ENCODE measurements around the gene PHOSPHO2.
A peak's percentile ranks its signal among the peaks of the same experiment; 100 is the strongest.
"Not testable (repeated sequence)": the region's sequence is repeated elsewhere in the genome, so short reads cannot be mapped to it uniquely, and the experiment has no call there.

Gene PHOSPHO2

DNA sequence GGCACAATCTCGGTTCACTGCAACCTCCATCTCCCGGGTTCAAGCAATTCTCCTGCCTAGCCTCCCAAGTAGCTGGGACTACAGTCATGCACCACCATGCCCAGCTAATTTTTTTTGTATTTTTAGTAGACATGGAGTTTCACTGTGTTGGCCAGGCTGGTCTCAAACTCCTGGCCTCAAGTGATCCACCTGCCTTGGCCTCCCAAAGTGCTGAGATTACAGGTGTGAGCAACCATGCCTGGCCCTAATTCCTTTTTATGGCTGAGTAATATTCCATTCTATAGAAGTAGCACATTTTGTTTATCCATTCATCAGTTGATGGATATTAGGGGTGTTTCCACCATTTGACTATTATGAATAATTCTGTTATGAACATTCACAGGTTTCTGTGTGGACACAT lies 9.6 kb upstream of the PHOSPHO2 start:
- not testable (repeated sequence) for DNase-seq

DNA sequence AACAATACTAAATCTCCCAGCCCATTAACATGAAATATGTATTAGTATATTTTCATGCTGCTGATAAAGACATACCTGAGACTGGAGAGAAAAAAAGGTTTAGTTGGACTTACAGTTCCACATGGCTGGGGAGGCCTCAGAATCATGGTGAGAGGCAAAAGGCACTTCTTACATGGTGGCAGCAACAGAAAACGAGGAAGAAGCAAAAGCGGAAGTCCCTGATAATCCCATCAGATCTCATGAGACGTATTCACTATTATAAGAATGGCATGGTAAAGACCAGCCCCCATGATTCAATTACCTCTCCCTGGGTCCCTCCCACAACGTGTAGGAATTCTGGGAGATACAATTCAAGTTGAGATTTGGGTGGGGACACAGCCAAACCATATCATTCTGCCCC lies 7.4 kb upstream of the PHOSPHO2 start:
- DNase-seq: not testable (repeated sequence)

DNA sequence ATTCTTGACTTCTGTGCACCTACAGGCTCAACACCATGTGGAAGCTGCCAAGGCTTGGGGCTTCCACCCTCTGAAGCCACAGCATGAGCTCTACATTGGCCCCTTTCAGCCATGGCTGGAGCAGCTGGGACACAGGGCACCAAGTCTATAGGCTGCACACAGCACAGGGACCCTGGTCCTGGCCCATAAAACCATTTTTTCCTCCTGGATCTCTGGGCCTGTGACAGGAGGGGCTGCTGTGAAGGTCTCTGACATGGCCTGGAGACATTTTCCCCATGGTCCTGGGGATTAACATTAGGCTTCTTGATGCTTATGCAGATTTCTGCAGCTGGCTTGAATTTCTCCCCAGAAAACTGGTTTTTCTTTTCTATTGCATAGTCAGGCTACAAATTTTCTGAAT lies 6.3 kb upstream of the PHOSPHO2 start:
- DNase-seq: not testable (repeated sequence)

DNA sequence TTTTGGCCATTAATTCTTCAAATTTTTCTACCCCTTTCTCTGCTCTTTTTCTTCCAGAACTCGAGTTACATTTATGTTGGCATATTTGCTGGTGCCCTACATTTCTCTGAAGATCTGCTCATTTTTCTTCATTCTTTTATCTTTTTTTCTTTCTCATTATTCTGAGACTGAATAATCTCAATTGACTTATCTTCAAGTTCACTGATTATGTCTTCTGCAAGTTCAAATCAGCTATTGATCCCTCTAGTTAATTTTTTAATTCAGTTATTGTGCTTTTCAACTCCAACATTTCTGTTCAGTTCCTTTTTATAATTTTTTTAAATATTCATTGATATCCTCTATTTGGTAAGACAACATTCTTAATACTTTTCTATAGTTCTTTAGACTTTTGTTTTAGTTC lies 3.3 kb upstream of the PHOSPHO2 start:
- DNase-seq: no peak

DNA sequence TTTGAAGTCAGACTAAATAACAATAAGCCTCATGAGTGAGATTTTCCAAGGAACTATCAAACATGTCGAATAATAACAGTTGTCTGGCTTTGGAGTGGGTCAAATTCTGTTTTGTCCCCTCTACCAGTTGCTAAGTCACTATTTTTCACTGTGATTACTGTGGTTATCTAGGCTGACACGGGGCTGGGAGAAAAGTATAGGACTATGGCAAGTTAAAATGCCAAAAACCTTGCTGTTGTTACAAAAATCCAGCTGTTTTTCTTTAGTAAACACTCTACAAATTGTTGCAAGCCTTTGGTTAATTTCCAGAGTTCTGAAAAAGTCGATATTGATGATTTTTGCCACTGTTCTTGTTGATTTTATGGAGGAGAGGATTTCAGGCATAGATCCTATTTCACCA lies 1.6 kb upstream of the PHOSPHO2 start:
- no peak for DNase-seq

DNA sequence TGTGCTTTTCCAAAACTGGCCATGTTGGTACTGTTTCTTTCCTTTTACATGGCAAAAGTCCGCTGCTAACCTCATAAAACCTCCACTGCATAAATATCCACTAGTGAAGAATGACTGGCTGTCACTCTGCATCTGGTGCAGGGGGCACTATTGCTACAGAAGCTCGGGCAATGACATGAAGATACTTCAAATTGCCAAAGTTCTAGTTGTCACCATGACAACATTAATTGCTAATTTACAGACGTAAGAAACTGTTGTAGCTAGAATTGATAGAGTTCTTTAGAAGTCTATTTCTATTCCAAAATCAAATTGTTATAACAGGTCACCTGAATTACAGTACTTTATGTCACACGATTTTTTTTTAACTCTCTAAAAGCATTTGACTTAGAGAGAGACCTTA lies 909 bp upstream of the PHOSPHO2 start:
- peak; percentile 35 to 40 for DNase-seq

DNA sequence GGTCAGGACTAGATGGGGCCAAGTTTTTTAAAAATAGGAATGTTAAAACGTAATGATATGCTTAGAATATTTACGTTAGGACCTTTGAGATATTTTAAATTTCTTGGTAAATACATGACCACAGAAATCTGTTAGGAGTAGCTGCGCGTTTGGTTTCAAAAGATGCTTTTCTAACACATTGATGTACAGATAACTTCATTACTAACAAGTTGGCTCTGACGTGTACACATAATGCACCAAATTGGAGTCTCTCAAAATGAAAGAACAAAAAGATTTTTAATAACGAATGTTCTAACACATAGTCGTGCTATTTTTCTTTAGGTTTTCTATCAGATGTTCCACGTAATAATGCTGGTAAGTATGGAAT lies 608 bp downstream of the PHOSPHO2 start:
- DNase-seq: no peak

DNA sequence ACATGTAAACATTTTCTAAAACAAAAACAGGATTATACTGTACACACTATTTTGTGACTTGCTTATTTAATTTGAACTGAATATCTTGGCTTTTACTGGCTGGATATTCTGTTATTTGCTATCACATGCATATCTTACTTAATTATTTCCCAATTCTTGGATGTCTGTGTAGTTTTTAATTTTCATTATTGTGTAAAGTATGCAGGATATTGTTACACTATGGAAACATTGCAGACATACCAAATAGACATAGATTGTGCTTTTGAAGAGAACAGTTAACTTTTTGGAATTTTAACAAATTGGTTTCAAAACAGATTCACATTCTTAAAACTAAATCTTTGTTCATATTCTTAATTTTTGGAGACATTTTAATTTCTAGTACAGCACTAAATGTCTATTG lies 2.1 kb downstream of the PHOSPHO2 start:
- DNase-seq: peak; percentile 29

DNA sequence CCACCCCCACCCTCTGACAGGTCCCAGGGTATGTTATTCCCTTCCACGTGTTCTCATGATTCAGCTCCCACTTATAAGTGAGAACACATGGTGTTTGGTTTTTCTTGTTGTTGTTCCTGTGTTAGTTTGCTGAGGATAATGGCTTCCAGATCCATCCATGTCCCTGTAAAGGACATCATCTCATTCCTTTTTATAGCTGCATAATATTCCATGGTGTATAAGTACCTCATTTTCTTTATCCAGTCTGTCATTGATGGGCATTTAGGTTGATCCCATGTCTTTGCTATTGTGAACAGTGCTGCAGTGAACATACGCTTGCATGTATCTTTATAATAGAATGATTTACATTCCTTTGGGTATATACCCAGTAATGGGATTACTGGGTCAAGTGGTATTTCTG lies 4.9 kb downstream of the PHOSPHO2 start:
- not testable (repeated sequence) for DNase-seq

DNA sequence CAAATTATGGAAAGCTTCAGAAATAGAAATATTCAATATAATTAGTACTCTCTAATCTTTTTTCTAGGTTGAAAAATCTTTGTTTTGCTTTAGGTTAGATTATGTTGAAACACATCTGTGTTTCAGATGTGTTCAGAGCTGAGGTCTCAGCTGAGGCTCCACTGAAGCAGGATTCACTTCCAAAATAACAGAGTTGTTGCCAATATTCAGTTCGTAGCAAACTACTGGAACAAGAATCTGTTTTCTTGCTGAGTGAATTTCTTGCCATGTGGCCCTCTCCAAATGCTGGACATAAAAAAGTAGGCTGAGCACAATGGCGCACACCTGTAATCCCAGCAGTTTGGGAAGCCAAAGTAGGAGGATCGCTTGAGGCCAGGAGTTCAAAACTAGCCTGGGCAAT lies 8.7 kb downstream of the PHOSPHO2 start:
- no peak for DNase-seq

DNA sequence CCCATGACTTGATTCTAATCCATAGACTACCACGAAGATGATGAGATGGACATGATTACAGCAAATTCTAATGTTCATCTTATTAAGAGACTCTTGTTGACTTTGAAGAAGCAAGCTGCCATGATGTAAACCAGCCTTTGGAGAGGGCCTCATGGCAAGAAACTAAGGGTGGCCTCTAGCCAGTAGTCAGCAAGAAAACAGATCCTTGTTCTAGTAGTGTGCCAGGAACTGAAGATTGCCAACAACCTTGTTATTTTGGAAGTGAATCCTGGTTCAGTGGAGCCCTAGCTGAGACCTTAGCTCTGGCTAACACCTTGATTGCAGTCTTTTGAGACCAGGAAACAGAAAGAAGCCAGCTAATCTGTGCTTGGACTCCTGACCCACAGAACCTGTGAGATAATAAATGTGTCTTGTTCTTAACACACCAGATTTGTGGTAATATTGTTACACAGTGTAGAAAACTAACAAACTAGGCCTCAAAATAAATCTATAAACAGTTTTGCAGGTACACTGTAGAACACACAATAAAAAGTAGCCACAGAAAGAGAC lies 10.0 kb downstream of the PHOSPHO2 start:
- DNase-seq: no peak

DNA sequence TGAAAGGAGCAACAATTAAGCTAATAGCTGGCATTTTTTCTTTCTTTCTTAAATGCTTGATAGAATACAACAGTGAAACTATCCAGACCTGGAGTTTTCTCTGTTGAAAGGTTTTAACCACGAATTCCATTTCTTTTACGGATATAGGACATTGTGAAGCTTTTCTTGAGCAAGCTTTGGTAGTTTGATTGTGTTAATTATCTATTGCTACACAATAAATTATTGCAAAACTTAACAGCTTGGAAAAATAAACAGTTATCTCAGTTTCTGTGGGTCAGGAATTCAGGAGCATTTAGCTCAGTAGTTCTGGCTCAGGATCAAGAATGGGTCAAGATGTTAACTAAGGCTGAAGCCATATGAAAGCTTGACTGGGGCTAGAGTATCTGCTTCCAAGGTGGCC lies 11.7 kb downstream of the PHOSPHO2 start:
- DNase-seq: no peak

DNA sequence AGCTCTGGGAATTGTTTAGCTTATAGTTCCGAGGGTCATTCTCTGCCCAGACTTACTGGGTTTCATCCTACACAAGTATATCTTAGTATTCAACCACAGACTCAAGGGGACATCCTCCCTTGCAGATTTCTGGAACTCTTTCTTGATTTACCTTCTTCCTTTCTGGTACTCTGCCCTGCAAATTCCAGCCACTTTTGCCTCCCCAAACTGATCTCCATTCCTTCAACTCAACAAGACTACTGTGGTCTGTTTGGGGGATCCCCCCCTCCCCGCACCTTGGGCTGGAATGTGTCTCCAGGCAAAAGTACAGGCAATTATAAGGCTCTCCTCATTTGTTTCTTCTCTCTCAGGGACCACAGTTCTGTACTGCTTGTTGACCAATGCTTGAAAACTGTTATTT lies 13.4 kb downstream of the PHOSPHO2 start:
- no peak for DNase-seq

DNA sequence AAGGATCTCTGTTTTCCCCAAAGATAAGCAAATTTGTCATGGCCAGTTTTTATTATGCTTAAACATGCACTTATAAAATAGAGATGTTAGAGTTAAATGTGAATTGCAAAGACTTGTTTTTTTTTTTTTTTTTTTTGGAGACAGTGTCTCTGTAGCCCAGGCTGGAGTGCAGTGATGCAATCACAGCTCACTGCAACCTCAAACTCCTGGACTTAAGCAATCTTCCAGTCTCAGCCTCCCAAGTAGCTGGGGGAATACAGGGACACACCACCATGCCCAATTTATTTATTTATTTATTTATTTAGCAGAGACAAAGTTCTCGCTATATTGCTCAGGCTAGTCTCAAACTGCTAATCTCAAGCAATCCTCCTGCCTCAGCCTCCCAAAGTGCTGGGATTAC lies 15.1 kb downstream of the PHOSPHO2 start:
- no peak for DNase-seq

DNA sequence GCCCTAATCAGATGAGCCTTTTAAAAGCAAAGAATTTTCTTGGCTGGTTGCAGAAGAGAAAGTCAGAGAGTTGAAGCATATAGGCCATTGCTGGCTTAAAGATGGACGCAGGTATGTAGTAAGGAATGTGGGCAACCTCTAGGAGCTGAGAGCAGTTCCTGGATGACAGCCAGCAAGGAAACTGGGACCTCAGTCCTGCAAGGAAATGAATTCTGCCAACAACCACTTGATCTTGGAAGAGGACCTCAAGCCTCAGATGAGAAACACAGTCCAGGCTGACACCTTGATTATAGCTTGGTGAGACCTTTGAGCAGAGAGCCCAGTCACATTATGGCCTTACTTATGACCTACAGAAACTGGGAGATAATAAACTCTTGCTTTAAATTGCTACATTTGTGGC lies 15.7 kb downstream of the PHOSPHO2 start:
- DNase-seq: no peak

DNA sequence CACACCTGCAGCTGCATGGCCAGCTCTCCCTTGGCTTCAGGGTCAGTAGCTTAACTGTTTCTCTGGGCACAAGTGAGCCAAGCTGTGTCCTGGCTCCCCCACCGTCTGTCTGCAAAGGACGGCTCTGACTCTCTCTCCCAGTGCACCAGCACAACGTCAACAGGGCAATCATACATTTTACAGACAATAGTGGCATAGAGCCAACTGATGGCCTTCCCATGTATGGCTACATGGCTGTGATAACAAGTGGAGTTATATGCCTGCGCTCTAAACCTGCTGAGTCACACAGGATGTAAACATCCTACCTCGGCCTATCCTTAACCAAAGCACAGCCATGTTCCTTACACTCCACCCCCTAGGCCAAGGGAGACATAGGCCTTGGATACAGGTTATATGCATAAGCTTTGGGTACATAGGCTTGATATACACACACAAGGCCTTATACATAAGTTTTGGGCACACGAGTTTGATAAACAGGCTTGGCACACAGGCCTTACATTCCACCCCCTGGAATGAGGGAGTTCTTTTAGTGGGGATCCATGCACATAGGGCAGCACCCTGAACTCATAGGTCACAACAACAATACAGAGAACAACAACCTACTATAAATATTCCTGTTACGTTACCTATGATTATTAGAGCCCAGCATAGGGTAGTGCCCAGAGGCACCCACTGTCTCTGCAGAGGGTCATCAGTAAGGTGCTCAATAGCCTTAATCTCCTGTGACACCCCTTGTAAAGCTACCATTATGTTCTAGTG lies 17.7 kb downstream of the PHOSPHO2 start:
- no peak for DNase-seq

DNA sequence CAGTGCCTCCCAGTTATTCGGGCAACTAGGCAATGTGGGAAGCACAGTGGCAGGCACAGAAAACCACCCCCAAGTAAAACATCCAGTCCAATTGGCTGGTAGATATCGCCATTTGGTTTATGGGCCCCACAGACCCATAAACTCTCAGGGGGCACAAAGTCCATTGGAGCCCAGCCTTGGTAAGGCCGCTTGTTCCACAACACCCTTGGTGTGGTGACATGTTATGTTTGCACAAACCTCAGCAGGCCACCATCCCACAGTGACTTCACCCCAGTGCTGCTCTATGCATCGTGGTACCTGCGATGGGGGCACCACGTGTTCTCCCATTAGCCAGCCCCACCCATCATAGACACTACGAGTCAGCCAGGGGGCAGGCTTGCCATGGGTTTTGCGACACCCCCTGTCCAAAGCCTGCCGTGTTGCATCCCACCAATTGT lies 18.5 kb downstream of the PHOSPHO2 start:
- DNase-seq: no peak

DNA sequence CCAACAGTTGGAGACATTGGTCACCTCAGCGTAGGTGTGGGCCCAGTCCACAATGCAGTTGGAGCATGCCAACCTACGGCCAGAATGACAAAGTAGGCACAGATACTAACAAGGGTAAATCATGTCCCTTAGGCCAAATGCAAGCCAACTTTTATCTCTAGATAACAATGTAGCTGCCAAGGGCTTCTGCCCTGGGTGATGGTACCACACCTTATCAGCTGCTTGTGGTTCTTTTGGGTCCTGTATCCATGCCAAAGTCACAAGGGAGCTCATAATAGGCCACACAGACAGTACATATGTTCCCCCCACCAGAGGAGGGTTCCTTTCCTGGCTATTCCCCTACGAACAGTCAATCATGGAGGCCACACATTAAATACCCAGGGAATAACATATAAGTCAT lies 19.1 kb downstream of the PHOSPHO2 start:
- DNase-seq: no peak

DNA sequence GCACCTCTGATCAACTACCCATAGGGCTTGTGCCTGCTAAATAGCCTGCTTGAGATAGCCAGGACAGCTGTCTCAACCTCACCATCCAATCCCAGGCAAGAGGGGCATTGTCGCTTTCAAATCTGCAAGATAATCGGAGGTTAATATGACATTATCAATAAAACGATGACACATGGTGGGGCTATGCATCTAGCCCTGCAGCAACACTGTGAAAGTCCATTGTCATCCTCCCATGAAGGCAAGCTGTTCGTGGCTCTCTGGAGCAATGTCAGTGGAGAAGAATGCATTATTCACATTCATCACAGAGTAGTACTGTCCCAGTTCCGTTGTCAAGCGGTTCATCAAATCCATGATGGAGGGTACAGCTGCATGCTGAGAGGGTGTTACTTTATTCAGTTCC lies 20.4 kb downstream of the PHOSPHO2 start:
- no peak for DNase-seq

DNA sequence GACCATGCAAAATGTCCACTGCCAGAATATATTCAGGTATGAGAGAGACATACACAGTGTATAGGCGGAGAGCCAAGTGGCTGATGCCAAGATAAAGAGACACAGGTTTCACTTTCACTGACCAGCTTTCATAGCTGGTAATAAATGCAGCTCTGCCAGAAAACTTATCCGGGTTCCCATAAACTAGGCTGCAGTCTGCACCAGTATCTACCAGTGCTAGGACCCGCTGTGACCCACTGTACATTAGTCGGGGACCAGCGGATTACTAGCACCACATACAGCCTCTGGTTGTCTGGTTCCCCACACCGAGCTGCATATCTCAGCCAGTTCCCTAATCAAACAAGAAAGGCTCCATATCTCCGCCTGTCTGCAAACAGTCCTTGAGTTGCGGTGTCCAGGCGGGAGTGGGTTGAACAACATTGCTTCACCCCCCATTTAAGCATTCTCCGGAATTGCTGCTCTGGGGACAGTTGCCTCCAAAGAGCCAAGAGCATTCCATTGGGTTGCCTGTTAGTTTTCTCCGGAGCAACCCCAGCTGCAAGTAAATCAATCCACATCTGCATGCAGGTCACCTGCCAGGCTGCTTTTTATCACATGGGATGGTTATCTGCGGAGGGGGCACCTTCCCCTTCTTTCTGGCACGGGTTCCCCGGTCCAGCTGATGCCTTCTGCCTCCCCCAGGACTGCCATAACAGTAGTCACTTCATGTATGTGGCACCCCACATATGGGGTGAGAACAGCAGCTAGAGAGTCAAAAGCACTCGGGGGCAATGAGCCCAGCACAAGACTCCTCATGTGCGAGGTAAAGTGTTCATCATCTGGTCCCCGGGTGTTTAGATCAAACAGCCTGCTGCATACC lies 21.3 kb downstream of the PHOSPHO2 start:
- no peak for DNase-seq

DNA sequence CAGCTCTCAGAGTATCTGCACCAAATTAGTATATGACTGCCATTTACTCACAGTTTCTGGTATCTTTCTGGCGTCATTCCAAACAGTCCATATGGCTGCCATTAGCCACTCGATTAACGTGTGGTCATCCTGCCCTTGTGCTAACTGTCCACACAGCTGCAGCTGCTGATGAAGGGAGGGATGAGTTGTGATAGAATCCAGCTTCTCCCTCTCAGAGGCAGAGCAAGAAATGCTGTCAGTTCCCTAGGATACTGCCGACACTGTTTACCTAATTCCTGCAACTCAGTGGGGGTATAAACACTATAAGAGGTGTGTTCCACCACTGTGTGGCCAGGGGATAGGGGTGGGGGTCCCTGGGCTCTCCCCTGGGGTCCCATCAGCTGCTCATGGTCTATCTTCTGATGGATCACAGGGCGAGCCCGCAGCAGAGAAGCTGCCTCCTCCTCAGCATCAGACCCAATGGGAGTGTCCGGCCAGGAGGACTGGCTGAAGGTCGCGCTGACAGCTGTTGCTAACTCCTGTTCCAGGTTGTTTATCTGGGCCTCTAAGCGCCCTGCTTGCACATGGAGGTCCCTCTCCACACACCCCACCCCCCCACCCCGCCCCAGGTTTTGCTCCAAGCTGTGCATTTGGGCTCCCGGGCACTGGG lies 22.1 kb downstream of the PHOSPHO2 start:
- DNase-seq: no peak

DNA sequence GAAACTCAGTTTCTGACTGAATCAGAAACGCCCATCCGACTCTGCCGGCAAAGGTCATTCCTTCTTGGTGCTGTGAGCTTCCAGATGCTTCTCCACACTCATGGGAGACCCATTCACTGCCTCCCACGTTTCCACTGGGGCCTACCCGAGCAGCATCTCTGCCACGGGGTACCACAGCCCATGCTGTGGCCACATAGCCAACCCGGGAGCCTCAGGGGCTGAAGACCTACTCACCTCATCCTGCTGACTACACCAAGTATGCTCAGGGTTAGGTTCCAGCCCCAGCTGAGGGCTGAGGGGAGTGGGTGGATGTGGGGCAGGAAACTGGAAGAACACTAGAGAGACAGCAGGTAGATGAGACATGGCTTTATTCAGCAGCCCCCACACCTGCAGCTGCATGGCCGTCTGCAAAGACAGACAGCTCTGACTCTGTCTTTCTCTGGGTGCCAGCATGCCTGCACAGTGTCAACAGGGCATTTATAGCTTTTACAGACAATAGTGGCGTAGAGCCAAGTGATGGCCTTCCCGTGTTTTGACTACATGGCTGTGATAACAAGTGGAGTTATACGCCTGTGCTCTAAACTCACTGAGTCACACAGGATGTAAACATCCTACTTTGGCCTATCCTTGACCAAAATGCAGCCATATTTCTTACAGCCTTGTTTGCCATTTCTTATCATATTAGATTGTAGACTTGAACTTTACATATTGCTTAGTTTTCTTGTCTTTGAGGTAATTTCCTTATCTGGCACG lies 22.8 kb downstream of the PHOSPHO2 start:
- no peak for DNase-seq

DNA sequence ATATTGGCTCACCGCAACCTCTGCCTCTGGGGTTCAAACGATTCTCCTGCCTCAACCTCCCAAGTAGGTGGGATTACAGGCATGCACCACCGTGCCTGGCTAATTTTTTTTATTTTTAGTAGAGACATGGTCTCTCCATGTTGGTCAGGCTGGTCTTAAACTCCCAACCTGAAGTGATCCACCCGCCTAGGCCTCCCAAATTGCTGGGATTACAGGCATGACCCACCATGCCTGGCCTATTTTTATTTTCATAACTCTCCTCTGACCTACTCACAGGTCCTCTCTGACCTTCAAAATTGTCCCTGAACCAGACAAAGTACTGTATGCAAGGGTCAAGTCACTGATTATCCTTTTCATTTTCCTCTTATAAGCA lies 23.4 kb downstream of the PHOSPHO2 start:
- DNase-seq: no peak

Data from AML-193 (cell line).